HG03457 (cell line): Measurements from ENCODE around the gene GMDS.
"Not testable (repeated sequence)": the region's sequence is repeated elsewhere in the genome, so short reads cannot be mapped to it uniquely, and the experiment has no call there.

Source experiments
- ATAC-seq: cut with Tn5 transposase; IDR thresholded peaks from one replicate; pipeline ENCODE4 v1.9.1; 2021; ENCODE audit warnings: moderate number of reproducible peaks; ENCODE audit not compliant: unreplicated experiment

GMDS gene

DNA sequence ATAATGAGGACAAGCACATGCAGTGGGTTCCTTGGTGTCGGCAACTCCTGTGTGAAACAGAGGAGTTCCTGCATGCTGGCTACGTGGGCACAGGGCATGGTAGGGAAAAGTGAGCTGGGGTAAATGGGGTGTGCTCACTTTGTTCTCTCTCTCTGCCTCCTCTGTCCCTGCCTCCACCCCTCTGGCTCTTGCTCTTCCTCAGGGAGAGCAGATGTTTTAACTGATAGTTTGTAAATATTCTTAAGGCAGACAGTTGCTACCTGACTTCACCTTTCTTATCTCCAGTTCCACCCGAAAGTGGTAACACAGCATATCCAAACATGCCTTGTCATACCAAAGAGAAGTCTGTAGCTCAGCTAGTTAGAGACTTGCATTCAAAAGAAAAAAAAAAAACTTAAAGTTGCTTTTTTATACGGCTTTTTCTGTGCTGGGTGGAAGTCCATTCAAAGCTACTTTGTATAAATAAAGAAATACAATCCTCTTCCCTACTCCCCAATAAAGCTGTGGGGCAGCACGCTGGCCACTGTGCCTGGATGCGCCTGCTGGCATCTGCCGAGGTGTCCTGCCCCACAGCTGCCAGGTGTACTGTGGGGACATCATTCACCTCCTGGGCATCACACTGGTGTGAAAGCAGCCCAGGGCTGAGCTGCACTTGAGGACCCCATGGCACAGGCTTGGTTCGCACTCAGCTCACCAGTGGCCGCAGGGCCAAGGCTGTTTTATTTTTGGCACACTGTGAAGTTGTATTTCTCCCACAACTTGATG lies 542.1 kb downstream of the GMDS start:
- ATAC-seq: no peak

DNA sequence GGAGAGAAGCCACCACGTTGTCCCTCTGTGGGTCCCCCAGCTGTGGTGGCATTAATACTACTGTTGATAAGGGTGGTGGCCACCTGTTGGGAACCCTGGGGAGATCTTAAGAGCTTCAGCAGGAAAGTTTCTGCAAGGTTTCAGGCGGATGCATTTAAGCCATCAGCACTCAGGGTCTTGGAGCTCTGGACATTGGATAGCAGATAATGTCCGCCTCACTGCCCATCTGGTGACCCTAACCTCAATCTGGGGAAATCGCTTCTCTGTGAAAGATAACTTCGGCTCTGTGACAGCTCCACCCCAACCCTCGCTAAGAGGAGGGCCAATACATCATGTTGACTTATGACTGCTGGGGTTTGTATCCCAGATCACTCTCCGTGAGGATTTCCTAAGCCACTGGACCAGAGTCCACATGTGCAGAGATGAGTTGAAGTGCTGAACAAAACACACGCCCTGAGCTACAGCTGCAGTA lies 542.8 kb downstream of the GMDS start:
- ATAC-seq: no peak

DNA sequence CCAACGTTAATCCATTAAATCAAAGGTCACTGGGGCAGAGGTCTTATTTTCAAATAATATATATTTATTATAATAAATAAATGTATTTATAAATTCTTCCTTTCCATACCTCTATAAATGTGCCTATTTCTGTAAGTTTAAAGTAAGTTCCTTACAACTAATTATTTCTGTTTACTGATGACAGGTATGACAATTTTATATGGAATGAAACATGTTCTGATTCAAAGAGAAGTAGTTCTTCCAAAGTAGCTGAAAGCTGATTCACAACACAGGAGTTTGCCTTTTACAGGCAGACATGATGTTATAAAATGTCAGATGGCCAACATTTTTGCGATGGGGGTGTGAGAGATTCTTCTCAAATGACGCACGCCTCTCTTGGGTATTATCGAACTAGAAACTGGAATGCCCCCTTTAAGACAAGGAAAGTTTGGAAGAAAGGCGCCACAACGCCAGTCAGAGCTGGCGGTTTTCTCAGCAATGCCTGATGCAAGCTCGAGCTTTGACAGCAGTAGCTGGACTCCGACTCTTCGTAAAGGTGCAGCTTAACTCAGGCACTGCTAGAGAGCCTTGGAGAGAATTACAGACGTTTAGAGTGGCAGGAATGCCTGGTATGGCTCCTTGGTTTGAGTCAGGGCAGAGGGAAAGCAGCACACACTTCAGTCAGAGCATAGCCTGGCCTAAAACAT lies 543.6 kb downstream of the GMDS start:
- no peak for ATAC-seq

DNA sequence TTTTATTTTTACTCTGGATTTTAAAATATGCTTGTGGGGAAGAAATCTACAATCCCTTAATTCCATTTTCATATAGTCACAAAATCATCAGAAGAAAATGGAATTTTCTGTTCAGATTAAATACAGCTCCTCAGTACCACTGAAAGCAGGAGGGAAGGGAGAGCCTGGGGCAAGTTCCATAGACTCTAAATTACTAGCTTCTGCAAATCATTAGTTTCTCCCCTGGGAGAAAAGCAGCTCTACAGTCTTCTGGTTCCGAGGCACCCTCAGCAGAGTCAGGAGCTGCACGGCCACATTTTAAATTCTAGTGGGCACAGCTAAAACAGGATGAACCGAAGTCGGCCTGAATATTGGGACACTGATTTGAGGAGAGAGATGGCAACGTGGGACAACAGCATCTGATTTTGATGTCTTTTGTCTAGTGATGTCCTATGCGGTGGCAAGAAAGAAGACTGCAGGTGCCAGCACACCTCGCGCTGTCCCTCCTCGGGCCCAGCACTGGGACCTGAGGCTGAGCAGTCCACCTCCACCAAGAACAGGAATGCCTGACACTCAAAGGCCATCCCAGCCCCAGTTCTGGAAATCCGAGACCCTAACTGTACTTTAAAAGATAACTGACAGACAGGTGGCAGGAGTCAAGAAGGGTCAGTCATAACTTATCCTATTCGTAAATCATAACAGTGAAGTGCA lies 545.0 kb downstream of the GMDS start:
- ATAC-seq: no peak

DNA sequence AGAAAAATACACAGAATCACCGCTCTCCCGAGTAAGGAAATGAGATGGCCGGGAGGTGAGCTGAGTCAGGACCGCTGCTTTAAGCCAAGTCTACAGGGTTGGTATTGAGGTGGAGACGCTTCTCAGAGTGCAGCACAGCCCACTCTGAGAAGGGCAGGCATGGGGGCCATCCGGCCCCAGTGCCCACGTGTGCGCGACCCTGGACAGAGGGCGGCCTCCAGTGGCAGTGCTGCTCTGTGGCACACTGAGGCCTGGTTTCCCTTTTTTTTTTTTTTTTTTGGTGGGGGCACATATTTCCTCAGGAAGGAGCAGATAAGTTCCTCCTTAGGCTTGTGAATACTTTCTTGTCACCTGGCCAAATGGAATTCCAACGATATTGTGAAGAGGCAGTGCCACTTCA lies 546.9 kb downstream of the GMDS start:
- no peak for ATAC-seq

DNA sequence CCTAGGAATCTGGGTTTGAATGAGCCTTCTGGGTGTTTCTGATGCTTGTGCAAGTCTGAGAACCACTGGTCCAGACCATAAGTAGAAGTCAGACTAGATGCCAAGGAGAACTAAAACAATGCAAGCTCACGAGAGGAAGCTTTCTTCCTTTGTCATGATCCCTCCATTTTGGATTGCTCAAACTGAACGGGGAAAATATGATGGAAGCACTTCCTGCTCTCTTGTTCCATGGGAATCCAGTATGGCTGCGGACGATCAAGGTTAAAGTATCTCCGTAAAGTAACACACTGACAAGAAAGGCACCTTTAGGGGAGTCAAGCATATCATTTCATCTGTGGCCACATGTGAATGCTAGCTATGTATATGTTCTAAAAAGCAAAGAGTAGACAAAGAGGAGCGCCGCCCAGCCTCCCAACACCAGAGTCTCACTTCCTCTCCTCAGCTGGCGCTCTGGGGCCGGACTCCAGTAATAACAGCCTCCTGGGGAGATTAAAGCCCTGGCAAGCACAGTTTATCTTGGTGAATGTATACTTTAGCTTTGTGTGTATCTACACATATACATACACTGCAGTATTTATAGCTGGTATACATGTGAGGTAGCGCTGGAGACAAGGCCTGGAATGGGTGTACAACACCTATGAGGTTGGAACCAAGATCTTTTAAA lies 547.6 kb downstream of the GMDS start:
- ATAC-seq: no peak

DNA sequence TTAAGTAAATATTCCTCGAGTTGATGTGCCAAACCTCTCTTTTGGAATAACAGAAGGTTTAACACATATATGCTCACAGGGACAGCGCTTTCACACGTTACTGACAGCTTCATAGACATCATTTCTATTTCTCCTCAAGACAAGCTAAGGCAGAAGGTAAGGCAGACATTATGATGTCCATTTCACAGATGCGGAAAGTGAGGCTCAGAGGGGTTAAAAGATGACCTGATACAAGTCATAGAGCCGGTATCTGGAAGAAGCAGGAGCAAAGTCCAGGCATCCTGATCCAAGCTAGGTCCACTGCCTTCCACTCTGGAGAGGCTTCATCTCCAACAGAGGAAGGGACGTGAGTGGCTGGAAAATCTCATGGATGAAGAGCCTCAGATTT lies 548.9 kb downstream of the GMDS start:
- ATAC-seq: no peak

DNA sequence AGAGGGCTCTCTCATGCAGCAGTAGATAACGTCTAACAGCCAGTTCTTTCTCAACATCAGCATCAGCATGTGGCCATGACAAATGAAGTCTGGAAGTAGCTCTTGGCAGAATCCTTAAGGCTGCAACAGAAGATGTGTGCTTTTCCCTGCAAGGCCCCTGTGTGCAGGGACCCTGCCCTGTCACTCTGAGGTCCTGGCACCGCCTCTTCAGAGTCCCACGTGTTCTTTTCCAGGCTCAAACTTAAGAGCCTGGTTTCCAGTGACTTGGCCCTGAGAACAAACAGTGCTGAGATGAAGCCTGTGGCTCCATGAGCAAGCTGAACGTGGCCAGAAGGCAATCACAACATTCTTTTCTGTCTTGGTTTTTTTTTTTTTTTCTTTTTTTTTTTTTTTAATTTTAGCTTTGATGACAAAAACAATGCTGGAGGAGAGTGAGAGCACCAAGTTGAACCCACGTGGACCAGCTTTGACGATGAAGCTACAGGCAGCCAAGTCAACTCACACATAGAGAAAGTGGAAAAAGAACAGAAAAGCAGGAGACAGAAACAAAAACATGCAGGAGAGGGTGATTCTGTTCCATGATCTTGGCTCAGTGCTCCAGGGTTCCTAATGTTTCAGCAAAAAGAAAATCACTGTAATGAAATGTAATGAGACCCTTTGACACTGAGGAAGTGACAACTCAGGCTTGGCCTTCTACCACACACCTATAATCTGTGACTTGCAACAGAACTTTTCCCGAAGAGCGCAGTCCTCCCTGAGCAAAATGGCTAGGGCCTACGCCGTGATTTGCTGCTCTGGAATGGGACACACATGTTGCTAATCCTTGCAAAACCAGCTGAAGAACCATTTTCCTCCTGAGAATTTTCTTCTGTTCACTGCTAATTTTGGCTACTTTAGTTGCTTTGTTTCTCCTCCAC lies 549.6 kb downstream of the GMDS start:
- no peak for ATAC-seq

DNA sequence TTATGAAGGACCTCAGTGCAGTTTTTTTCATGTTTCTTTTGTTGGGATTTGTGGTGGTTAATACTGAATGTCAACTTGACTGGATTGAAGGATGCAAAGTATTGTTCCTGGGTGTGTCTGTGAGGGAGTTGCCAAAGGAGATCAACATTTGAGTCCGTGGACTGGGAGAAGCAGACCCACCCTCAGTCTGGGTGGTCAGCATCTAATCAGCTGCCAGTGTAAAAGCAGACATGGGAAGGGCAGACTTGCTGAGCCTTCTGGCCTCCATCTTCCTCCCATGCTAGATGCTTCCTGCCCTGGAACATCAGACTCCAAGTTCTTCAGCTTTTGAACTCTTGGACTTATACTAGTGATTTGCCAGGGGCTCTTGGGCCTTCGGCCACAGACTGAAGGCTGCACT lies 553.6 kb downstream of the GMDS start:
- ATAC-seq: not testable (repeated sequence)

DNA sequence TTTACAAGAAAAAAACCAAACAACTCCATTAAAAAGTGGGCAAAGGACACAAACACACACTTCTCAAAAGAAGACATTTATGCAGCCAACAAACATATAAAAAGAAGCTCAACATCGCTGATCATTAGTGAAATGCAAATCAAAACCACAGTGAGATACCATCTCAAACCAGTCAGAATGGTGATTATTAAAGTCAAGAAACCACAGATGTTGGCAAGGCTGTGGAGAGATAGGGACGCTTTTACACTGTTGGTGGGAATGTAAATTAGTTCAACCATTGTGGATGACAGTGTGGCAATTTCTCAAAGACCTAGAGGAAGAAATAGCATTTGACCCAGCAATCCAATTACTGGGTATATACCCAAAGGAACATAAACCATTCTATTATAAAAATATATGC lies 554.7 kb downstream of the GMDS start:
- not testable (repeated sequence) for ATAC-seq

DNA sequence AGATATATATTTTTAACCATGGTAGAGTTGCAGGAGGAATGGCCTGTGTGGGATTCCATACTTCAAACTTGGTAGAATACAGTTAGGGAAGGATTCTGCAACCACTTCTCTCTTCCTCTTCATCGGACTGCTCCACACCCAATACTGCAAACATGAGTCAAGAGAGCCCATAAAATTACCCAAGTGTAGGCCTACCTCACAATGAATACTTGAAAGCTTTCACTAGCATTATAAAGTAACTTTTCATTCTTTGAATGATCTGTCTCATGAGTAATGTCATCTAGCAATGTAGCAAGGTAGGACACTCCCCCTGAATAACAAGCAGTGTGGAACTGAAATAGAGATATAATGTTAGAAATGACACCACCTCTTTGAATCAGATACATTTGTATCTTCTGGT lies 556.3 kb downstream of the GMDS start:
- ATAC-seq: no peak

DNA sequence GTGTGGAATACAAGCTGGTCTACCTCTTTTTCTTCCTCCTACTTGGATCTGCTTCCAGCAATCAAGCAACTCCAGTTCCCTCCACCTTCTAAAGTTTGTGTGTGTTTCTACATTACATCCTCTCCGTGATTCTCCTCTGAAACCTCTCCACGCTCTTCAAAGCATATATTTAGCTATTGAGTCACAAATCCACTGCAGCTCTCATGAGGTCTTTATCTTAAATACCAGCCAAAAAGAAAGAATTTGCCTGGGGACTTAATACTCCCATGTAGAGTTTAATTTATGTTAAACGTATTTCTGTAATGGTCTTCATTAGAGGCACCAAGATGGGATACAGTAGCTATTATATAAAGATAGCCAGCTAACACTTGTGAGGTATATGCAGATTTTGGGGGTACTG lies 557.0 kb downstream of the GMDS start:
- ATAC-seq: no peak

DNA sequence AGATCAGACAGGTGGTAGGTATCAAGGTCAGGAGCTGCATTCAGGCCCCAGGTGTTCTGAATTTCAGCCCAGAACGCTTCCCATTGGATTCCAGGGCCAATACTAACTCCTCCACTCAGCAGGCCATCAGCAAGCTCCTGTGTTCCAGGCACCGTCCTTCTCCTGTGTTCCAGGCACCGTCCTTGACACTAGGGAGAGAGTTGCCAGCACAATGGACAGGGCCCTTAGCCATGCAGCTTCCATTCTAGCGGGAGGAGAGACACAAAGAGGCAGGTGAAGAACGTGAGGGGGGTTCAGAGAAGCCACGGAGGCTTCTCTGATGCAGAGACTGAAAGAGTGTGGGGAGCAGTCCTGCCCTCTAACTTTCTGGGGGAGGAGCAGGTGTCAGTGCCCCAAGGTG lies 558.0 kb downstream of the GMDS start:
- no peak for ATAC-seq

DNA sequence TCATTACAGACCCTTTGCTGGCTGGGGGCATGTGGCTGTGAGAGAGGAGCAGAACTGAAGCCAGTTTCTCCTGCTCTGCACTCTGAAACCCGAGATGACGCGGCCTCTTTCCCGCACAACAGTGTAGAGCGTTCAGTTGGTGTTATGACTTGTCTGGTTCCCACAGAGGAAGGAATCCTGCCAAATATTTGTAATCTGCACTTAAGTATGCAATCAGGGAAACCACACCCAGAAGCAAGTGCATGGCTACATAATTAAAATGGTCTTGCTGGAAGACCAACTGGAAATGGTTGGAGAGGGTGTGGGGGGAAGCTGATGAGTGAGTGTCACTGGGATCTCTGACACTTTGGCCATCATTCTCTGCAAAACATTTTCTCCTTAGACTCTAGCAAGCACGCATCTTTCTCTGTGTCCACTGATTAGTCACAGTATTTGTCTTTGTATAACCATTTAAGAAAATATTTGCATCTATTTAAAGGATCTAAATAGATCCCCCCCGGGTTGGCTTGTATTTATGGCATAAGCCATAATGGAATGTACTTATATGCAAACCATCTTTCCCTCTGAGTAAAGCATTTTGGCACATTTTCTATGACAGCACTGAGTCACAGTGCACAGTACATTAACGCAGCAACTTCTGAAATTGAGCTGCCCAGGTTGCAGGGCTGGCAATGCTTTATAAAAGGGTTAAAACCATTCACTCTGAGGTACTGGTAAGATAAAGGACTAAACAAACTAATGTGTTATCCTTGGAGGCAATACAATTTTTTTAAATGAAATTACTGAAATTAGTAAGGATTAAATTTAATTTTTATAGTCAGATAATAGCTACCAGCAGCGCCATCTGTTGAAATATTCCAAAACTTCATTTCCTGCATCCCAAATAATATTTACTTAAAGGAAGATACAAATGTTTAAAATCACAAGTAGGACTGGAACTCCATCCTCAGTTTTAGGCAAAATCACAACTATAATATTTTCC lies 559.0 kb downstream of the GMDS start:
- no peak for ATAC-seq

DNA sequence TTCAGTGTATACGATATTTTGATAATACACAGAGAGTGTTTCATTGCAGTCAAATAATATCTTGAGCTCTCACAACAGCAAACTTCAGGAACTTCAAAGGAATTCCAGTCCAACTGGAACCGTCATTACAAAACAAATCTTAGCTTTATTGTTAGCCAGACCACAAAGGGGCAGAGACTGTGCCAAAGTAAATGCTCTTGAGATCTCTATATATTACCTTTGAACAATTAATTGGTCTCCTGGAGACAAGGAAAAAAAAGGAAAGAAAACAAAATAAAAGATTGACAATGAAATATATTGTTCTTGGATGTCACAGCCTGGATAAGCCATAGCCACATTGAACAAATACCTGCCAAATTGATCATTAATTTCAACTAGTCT lies 565.7 kb downstream of the GMDS start:
- no peak for ATAC-seq

DNA sequence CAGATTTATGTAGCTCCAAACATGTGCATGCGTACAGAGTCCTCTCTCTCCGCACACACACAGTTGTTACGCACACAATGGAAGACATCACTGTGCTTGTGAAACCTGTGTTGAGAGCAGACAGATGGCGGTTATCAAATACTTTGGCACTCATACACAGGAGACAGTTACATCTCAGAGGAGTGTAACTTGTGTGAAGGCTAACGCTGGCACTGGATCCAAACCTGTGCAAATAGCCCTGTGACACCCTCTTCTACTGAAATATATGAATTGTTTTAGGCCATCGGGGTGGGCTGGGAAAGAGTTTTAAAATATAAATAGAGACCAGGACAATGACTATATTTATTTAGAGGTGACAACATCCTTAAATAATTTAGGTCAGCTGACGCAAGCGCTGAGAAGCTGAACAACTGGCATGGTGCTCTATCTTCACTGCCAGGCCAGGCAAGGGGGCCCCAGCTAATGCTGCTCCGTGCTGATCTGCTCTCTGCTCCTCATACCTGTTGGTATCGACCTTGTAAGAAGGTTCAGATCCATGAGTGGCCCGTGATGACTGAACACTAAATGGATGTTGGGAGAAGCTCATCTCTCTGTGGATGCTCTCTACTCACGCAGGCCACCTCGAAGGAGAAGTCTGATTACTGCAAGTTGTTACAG lies 566.2 kb downstream of the GMDS start:
- no peak for ATAC-seq

DNA sequence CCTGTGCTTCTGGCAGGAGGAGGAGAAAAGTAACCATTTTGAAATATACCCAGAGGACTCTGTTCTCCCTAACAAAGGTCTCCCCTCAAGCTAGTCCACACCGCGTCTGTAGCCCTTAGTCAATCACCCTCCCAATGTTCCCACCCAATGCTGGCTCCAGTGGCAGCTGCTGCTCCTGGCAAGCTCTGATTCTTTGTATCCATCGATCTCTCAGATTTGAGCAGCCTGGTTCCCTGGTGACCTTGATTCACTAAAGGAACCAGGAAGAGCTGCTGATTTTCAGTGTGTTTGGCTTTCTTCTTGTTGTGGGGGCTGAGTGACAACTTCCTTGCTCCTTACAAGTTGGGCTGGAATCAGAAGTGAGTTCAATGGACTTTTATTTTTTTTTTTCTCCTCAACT lies 567.2 kb downstream of the GMDS start:
- ATAC-seq: no peak

DNA sequence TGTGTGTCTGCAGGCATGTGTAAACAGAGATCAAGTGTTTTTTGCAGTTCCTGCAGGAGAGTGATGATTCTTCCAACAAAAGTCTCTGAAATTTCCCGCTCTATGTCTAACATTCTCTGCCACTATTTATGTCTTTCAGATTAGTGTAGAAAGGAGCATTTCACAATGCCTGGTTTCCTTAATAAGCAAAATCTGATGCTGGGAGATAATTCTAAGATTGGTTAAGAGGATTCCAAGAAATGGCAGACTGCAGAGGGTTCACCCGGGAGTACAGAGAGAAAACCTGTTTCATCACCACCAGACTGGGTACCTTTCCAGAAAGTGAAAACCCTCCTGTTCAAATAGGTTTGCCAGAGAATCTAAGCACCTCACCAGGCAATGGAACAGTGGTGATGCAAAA lies 573.0 kb downstream of the GMDS start:
- no peak for ATAC-seq
